Measurements from ENCODE around the gene SLC4A1AP.

The SLC4A1AP gene

DNA sequence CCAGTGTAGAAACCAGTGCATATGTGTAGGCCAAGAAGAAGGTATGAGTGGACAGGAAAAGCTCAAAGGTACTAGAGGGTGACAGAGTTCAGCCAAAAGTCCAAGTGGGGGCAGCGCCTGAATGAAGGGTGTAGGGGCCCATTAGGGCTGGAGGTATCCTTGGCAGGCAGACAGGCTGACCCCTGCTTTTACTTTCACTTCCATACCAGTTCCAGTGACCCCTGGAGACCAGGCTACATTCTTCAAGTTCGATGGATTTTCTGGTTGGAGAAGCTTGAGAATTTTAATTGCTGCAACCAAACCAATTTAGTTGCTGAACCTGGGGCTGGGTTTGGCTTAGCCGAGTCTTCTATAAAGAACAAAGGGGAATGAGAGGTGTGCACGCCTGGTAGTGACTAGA, 65.5 kb downstream of the SLC4A1AP start:
- ChIA-PET CTCF (interaction anchor here (1.3 kb wide), 1 partner anchor 46 kb away, joined by 3 read pairs; no protein-coding TSS in a partner anchor), POLR2A (no interaction called here)
- DNase-seq (ENCODE audit: extremely low spot score): no peak

DNA sequence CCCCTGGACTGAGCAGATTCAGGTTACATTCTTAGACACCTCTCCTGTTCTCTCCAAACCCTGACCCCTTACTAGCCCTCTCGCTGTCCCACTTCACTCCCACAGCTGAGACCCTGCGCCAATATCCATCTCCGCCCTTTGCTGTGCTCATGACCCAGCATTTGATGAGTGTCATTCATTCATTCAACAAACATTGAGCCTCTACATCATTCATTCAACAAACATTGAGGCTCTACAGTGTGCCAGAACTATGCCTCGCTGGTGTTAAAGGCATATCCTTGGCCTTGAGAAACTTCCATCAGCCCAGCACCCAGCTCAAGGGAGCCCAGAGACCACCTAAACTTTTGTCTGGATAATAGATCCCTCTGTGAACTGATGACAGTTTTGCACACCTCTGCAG, 65.9 kb downstream of the SLC4A1AP start:
- POLR2A ChIA-PET: no interaction called here
- no peak for DNase-seq (ENCODE audit: extremely low spot score)
- CTCF ChIA-PET: no interaction called here
- TF ChIP-seq ELF4 (IDR thresholded peaks at IDR 0.05) (no peak), ARNT (IDR thresholded peaks at IDR 0.05) (no peak), FOXK2 (IDR thresholded peaks at IDR 0.05) (no peak), HDGF (IDR thresholded peaks at IDR 0.05; ENCODE audit: borderline replicate concordance) (no peak), L3MBTL2 (conservative IDR thresholded peaks at IDR 0.05) (no peak), BHLHE40 (IDR thresholded peaks at IDR 0.05; ENCODE audit: borderline replicate concordance) (no peak), SUZ12 (IDR thresholded peaks at IDR 0.05) (no peak), CTBP1 (IDR thresholded peaks at IDR 0.05; ENCODE audit: borderline replicate concordance) (no peak), TARDBP (IDR thresholded peaks at IDR 0.05) (no peak), FOXM1 (IDR thresholded peaks at IDR 0.05; ENCODE audit: borderline replicate concordance) (no peak), NFRKB (IDR thresholded peaks at IDR 0.05) (no peak), FOXA1 (IDR thresholded peaks at IDR 0.05) (no peak)
- TF ChIP-seq, protein P1, sequence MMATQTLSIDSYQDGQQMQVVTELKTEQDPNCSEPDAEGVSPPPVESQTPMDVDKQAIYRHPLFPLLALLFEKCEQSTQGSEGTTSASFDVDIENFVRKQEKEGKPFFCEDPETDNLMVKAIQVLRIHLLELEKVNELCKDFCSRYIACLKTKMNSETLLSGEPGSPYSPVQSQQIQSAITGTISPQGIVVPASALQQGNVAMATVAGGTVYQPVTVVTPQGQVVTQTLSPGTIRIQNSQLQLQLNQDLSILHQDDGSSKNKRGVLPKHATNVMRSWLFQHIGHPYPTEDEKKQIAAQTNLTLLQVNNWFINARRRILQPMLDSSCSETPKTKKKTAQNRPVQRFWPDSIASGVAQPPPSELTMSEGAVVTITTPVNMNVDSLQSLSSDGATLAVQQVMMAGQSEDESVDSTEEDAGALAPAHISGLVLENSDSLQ (IDR thresholded peaks at IDR 0.05): no peak

More for the DNA sequence above, 65.5 kb downstream of the SLC4A1AP start:
- TF ChIP-seq TARDBP (IDR thresholded peaks at IDR 0.05): no peak
- TF ChIP-seq BHLHE40 (IDR thresholded peaks at IDR 0.05; ENCODE audit: borderline replicate concordance): no peak
- no peak for TF ChIP-seq L3MBTL2 (conservative IDR thresholded peaks at IDR 0.05)
- TF ChIP-seq SP1 (IDR thresholded peaks at IDR 0.05): no peak
- TF ChIP-seq ELF4 (IDR thresholded peaks at IDR 0.05): no peak
- TF ChIP-seq FOXK2 (IDR thresholded peaks at IDR 0.05): no peak
- TF ChIP-seq HDGF (IDR thresholded peaks at IDR 0.05; ENCODE audit: borderline replicate concordance): no peak
- TF ChIP-seq FOXA1 (IDR thresholded peaks at IDR 0.05): no peak
- TF ChIP-seq, protein P1 (IDR thresholded peaks at IDR 0.05): no peak
- no peak for TF ChIP-seq NFRKB (IDR thresholded peaks at IDR 0.05)
- TF ChIP-seq SUZ12 (IDR thresholded peaks at IDR 0.05): no peak
- no peak for TF ChIP-seq FOXM1 (IDR thresholded peaks at IDR 0.05; ENCODE audit: borderline replicate concordance)
- TF ChIP-seq ARNT (IDR thresholded peaks at IDR 0.05): no peak
- TF ChIP-seq ZNF384 (IDR thresholded peaks at IDR 0.05): no peak
- TF ChIP-seq LEF1 (IDR thresholded peaks at IDR 0.05; ENCODE audit: borderline replicate concordance): no peak
- no peak for TF ChIP-seq CTBP1 (IDR thresholded peaks at IDR 0.05; ENCODE audit: borderline replicate concordance)

DNA sequence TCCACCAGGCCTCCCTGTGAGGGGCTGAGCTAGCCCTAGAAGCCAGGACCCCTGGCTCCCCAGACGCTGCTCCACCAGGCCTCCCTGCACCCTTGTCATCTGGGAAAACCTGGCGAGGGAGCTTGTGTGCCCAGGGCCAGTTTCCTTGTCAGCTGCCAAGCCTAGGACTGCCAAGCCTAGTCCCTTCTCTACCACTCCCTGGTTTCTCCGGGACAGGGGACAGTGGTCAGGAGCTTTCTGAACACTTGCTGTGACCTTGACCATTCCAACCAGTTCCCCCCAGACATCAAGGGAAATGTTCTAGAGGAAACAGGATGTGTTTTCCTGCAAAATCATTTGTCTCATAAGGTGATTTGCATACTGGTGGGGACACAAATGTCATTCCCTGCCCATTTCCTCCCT, 66.6 kb downstream of the SLC4A1AP start:
- ChIA-PET POLR2A (no interaction called here), CTCF (no interaction called here)
- DNase-seq (ENCODE audit: extremely low spot score): no peak
- TF ChIP-seq FOXA1 (IDR thresholded peaks at IDR 0.05): no peak
- TF ChIP-seq LEF1 (IDR thresholded peaks at IDR 0.05; ENCODE audit: borderline replicate concordance): no peak
- TF ChIP-seq NFRKB (IDR thresholded peaks at IDR 0.05): no peak
- no peak for TF ChIP-seq HDGF (IDR thresholded peaks at IDR 0.05; ENCODE audit: borderline replicate concordance)
- no peak for TF ChIP-seq L3MBTL2 (conservative IDR thresholded peaks at IDR 0.05)
- TF ChIP-seq, protein P1 (IDR thresholded peaks at IDR 0.05): no peak
- no peak for TF ChIP-seq ARNT (IDR thresholded peaks at IDR 0.05)
- TF ChIP-seq ELF4 (IDR thresholded peaks at IDR 0.05): no peak
- TF ChIP-seq FOXM1 (IDR thresholded peaks at IDR 0.05; ENCODE audit: borderline replicate concordance): no peak

DNA sequence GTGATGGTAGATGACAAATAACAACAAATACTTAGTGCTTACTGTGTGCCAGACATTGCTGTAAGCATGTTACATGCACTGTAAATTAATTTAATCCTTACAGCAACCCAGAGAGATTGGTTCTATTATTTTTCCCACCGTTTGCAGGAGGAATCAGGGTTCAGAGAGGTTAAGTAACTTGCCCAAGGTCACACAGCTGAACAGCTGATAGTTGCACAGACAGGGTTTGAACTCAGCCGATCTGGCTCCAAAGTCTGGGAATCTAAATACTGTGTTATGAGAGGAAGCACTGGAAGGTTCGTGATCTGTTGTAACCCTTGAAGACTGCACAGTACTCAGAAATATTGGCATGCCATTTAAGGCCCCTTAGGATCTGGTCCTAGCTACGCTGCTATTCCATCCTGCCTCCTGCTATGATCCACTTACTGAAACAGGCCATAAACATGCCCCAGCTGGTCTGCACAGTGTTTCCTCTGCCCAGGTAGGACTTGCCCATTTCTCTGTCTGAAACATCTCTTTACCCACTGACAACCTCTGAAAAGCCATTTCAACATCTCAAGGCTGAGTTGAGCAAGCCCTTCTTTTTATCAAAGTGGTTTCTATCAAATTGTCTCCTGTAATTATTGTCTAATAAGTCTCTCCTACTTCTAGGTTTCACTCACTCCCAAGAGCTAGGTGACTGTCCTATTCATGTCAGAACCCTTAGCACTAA, 67.4 kb downstream of the SLC4A1AP start:
- POLR2A ChIA-PET: no interaction called here
- DNase-seq (ENCODE audit: extremely low spot score): no peak
- TF ChIP-seq FOXA1 (IDR thresholded peaks at IDR 0.05) (no peak), FOXM1 (IDR thresholded peaks at IDR 0.05; ENCODE audit: borderline replicate concordance) (no peak), L3MBTL2 (conservative IDR thresholded peaks at IDR 0.05) (no peak)
- CTCF ChIA-PET: interaction anchor here (2.2 kb wide), 1 partner anchor 8 kb away, joined by 11 read pairs; no protein-coding TSS in a partner anchor

DNA sequence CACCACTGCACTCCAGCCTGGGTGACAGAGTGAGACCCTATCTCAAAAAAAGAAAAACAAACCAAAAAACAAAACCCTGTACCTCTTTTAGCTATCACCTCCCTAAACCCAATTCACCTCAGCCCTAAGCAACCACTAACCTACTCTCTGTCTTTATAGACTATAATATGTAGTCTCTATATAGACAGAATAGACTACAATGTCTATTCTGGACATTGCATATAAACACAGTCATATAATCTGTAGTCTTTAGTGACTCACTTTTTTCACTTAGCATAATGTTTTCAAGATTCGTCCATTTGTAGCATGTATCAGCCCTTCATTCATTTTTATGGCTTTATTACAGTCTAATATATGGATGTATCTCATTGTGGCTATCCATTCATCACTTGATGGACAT, 70.6 kb downstream of the SLC4A1AP start:
- CTCF ChIA-PET: interaction anchor here (0.6 to 1.0 kb wide), 3 partner anchors 11 to 758 kb away, joined by 3 to 5 read pairs (median 4); no protein-coding TSS in a partner anchor
- POLR2A ChIA-PET: no interaction called here
- TF ChIP-seq SUZ12 (IDR thresholded peaks at IDR 0.05): no peak
- TF ChIP-seq ARNT (IDR thresholded peaks at IDR 0.05): no peak
- TF ChIP-seq L3MBTL2 (conservative IDR thresholded peaks at IDR 0.05): no peak
- TF ChIP-seq SP1 (IDR thresholded peaks at IDR 0.05): no peak
- no peak for TF ChIP-seq TARDBP (IDR thresholded peaks at IDR 0.05)
- TF ChIP-seq FOXM1 (IDR thresholded peaks at IDR 0.05; ENCODE audit: borderline replicate concordance): no peak
- TF ChIP-seq CTBP1 (IDR thresholded peaks at IDR 0.05; ENCODE audit: borderline replicate concordance): no peak
- no peak for TF ChIP-seq LEF1 (IDR thresholded peaks at IDR 0.05; ENCODE audit: borderline replicate concordance)
- TF ChIP-seq FOXA1 (IDR thresholded peaks at IDR 0.05): no peak
- no peak for TF ChIP-seq HDGF (IDR thresholded peaks at IDR 0.05; ENCODE audit: borderline replicate concordance)
- TF ChIP-seq FOXK2 (IDR thresholded peaks at IDR 0.05): no peak
- no peak for TF ChIP-seq BHLHE40 (IDR thresholded peaks at IDR 0.05; ENCODE audit: borderline replicate concordance)
- DNase-seq (ENCODE audit: extremely low spot score): no peak

DNA sequence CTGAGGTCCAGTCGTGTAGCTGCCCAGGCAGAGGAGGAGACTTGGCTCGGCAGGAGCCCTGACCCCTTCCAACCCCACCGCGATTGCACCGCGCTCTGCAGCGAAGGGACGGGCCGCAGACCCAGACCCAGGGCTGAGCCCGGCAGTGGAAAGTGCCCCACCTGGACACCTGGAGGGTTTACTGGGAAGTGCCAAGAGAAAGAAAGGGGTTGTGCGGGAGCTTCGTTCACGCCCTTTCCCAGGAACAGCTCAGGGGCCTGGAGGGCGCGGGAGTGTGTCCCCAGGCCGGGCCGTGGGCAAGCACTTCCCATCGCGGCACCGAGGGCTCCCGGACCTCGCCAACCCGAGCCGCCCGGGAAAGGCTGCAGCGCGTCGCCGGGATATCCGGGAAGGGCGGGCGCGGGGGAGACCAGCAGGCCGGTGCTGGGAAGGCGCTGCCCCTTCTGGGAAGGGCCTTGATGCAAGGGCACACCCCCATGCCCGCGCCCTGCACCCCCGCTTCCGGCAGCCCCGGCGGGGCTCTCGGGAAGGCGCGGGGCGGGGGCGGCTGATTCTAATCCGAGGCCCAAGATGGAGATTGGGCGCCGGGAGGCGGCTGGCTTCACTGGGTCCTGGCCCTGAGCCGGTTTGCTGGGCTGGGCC, 71.7 kb downstream of the SLC4A1AP start:
- DNase-seq (ENCODE audit: extremely low spot score): no peak
- CTCF ChIA-PET: no interaction called here
- no peak for TF ChIP-seq LEF1 (IDR thresholded peaks at IDR 0.05; ENCODE audit: borderline replicate concordance)
- no peak for TF ChIP-seq CTBP1 (IDR thresholded peaks at IDR 0.05; ENCODE audit: borderline replicate concordance)
- TF ChIP-seq, protein P1 (IDR thresholded peaks at IDR 0.05): no peak
- TF ChIP-seq L3MBTL2 (conservative IDR thresholded peaks at IDR 0.05): no peak
- no peak for TF ChIP-seq FOXK2 (IDR thresholded peaks at IDR 0.05)
- no peak for TF ChIP-seq TARDBP (IDR thresholded peaks at IDR 0.05)
- no peak for TF ChIP-seq SUZ12 (IDR thresholded peaks at IDR 0.05)
- TF ChIP-seq BHLHE40 (IDR thresholded peaks at IDR 0.05; ENCODE audit: borderline replicate concordance): no peak
- no peak for TF ChIP-seq SP1 (IDR thresholded peaks at IDR 0.05)
- TF ChIP-seq ARNT (IDR thresholded peaks at IDR 0.05): no peak
- TF ChIP-seq ZNF384 (IDR thresholded peaks at IDR 0.05): no peak
- TF ChIP-seq ELF4 (IDR thresholded peaks at IDR 0.05): no peak
- TF ChIP-seq HDGF (IDR thresholded peaks at IDR 0.05; ENCODE audit: borderline replicate concordance): no peak
- no peak for TF ChIP-seq NFRKB (IDR thresholded peaks at IDR 0.05)
- TF ChIP-seq FOXM1 (IDR thresholded peaks at IDR 0.05; ENCODE audit: borderline replicate concordance): no peak
- no peak for TF ChIP-seq FOXA1 (IDR thresholded peaks at IDR 0.05)
- POLR2A ChIA-PET: no interaction called here
